HG02852 (cell line): ENCODE measurements around the gene ULBP1.
"Not testable (repeated sequence)": the region's sequence is repeated elsewhere in the genome, so short reads cannot be mapped to it uniquely, and the experiment has no call there.

Experiments
- ATAC-seq: cut with Tn5 transposase; IDR thresholded peaks from one replicate; pipeline ENCODE4 v1.9.1; 2021; ENCODE audit warnings: mild to moderate bottlenecking, moderate library complexity; ENCODE audit not compliant: unreplicated experiment

The ULBP1 gene, protein sequence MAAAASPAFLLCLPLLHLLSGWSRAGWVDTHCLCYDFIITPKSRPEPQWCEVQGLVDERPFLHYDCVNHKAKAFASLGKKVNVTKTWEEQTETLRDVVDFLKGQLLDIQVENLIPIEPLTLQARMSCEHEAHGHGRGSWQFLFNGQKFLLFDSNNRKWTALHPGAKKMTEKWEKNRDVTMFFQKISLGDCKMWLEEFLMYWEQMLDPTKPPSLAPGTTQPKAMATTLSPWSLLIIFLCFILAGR

DNA sequence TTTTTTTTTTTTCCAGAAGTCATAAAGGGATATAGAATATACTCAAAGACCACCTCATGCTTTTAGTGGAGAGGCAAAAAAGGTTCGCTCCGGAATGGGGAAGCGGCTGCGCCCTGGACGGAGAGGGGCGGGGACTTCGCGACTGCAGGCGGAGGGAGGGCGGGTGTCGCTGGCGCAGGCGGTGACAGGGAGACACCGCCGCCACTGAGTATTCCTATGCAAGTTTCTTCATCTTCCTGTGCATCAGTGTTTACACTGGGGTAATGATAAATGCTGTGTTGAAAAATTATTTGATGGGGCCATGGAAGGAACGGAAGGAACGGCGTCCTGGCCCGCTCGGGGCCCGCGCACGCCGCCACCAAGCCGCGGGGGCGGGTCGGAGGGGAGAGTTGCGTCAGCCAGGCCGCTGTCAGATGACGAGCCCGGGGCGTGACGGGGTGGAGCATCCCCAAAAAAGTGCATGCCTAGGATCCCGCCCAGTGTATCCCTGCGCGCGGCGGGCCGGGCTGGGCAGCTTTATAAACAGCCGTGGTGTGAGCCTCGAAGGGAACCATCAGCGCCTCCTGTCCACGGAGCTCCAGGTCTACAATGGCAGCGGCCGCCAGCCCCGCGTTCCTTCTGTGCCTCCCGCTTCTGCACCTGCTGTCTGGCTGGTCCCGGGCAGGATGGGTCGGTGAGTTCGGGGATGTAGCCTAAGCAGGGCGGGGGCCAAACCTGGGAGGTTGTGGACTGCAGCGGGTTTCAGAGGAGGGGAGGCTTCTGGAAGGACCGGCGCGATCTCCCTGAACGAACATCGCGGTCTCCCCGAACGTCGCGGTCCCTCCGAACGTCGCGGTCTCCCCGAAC, at the start of gene ULBP1:
Gene ULBP1 (plus strand): TSS at position 482 of the 846 bp plus-strand sequence. CDS start 107 bp downstream, at position 589.
- ATAC-seq = peak; percentile 64

DNA sequence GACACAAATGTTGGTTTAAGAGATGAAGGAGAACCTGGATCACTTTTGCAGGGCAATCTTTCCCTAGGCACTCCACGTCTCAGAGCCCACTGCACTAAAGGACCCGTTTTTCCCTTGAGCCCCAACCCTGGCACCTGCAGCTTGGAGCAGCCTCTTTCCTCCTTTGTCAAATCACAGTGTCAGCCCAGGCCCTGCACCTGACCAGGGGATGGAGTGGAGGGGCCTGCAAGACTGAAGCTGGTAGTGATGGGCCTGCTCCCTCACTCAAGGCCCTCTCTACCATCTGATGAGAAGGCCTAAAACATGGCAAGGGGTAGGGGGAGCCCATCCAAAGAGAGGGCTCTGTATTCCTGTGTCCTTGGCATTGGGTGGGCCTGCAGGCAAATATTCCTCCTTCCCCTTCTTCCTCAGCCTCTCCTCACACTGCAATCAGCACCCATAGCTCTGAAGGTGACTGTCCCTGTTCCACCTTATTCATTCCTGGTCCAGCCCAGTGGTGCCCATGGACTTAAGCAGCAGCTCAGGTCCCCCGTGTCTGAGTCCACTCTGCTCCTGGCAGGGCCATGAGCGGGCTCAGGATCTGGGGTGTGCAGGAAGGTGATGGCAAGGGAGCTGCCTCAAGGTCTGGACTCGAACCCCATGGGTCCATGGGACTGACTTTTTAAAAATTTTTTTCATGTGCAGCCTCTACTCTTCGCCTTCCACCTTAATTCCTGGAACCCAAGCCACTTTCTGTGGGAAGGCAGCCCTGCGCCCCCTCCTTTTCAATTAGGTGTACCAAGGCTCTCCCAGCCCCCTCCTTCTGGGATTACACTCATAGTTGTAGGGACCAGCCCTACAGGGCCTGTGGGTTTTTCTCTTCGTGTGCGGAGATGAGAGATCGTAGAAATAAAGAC, 47.5 kb upstream of the ULBP1 start:
- ATAC-seq = no peak

DNA sequence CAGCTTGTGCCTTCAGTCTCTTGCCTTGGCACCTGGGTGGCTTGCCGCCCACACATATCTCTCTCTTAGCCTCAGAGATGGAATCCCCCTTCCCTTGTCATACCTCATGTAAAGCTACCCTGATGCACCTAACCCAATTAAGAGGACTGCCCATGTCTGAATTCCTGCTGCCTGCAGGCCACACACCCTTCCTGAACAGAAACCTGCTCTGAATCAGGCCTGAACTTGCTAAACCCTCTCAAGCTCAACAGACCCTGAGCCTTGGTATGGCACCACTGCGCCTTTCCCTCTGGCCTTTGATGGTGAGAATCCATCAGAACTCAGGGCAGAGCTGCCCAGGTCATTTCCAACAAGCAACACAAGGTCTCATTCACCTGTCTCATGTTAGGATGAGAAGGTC, 46.1 kb upstream of the ULBP1 start:
- ATAC-seq = no peak

DNA sequence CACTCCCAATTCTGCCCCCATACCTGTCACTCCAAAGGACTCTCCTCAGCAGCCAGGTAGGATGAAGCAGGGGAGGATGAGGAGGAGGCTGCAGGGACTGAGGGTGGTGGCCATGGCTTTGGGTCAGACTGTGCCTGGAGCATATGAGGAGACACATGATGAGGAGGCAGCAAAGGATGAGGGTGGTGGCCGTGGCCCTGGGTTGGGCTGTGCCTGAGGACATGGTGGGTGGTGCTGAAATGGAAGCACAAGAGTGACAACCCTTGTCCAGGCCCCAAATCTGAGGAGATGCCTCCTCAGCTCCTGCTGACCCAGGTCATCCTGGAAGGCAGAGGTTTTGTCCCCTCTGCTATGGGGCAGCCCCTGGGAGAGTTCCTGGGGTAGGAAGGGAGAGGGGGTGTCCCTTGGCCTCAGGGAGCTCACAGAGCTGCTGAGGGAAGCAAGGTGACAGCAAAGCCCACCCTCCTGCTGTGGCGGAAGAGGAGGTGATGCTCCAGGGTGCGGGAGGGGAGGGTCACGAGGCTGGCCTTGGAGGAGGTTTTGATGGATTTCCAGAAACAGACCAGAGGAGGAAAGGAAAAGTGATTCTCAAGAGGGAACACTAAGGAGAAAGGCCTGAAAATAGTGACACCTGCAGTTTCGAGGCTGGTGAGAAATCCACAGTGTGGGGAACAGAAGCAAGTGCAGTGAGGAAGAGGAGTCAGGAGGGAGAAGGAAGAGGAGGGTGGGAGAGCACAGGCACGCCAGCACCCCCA, 45.4 kb upstream of the ULBP1 start:
- no peak for ATAC-seq

DNA sequence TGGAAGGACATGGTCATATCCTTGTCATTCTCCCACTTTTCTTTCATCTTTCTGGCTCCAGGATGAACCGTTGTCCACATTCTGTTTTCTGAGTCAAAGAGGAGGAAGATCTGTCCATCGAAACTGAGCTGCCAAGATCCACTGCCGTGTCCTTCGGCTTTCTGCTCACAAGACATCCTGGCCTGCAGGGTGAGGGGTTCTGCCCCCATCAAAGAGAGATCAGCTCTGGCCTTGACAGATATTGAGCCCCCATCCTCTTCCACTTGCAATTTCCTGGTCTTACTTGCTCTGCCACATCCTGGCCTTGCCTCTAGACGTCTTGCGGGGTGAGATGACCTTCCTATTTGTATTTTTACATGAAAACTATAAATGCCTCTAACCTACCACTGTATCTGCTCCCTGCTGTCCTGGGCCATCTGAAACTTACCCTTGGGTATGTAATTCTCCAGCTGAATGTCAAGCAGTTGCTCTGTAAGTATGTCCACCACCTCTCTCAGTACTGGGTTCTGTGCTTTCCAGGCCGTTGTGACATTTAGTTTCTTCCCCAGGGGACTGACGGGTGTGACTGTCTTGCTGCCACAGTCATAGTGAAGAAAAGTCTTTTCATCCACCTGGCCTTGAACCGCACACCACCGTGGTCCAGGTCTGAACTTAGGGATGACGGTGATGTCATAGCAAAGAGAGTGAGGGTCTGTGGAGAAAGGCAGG, 44.5 kb upstream of the ULBP1 start:
- ATAC-seq = not testable (repeated sequence)

DNA sequence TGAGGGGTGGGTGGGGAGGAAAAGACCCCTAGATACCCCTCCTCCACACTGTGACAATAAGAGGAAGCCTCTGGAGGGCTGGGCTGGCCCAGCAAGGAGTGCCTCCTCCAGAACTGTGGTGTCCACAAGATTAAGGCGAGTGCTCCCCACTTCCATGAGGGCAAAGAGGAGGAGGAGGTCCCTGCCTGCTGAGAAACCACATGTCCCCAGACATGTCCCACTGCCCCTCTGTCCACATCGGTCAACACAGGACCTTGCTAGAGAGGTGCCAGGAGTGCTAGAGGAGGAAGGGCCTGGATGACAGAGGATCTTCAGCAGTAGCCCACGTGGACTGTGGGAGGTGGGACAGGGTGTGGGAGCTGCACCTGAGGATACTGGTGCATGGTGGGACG, 43.9 kb upstream of the ULBP1 start:
- no peak for ATAC-seq

DNA sequence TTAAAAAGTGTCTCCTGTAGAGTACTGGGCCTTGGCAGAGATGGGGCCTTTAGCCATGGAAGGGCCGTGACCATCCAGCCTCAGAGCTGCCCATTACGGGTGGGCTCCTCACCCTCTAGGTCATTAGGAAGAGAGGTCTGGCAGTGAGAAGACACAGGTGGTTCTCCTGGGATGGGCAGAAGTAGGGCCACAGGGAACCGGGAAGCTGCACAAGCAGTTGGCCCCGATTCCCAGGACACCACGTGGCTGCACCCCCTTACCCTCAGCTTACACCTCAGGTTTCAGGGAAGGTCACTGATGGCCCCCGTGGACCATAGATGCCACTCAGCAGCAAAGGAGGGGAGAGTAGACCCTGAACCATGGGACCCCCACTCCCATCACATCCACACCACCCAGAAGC, 42.4 kb upstream of the ULBP1 start:
- no peak for ATAC-seq

DNA sequence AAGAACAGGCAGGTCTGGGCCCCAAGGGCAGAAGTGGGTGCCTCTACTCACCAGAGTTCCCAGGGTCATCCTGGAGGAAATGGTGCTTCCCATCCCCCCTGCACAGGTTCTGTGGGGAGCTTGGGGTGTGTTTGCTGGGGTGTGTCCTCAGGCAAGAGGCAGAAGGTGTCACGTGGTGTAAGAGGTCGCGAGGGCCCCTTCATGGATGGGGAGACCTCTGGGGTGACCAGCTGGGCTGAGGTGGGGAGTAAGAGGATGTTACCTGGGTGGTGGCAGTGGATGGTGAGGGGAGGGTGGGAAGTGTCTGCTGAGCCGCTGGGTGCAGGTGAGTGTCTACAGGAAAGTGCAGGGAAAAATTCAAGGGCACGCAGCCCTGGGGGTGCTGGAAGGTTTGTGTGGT, 41.7 kb upstream of the ULBP1 start:
- ATAC-seq = not testable (repeated sequence)

DNA sequence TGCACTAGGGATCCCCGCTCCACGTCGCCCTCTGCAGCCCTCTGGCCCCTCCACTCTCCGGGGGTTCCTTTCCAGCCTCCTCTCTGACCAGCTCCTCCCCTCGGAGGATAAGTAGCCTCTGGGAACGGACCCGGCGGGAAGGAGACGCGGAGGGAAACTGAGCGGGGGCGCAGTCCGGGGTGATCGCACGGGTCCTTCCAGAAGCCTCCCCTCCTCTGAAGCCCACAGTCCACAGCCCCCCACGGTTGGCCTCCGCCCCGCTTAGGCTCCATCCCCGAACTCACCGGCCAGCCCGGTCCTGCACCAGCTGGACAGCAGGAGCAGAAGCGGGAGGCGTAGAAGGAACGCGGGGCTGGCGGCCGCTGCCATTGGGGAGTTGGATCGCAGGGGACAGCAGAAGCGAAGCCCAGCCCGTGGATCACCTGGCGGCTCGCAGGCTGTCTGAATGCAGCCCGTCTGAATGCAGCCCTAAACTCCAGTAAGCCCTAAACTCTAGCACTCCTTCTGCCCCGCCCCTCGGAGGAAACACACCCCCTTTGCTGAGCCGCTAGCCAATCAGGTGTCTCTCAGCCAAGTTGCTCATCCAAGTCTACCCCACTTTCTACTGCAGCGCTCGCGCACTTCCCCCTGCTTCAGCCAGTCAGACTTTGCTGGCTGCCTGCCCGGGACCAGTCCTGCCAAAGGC, 41.0 kb upstream of the ULBP1 start, which contains the start of gene RAET1G:
Gene RAET1G (minus strand): TSS at position 480 of the 685 bp plus-strand sequence. CDS start 111 bp downstream, at position 369.
- peak; percentile 64 for ATAC-seq

DNA sequence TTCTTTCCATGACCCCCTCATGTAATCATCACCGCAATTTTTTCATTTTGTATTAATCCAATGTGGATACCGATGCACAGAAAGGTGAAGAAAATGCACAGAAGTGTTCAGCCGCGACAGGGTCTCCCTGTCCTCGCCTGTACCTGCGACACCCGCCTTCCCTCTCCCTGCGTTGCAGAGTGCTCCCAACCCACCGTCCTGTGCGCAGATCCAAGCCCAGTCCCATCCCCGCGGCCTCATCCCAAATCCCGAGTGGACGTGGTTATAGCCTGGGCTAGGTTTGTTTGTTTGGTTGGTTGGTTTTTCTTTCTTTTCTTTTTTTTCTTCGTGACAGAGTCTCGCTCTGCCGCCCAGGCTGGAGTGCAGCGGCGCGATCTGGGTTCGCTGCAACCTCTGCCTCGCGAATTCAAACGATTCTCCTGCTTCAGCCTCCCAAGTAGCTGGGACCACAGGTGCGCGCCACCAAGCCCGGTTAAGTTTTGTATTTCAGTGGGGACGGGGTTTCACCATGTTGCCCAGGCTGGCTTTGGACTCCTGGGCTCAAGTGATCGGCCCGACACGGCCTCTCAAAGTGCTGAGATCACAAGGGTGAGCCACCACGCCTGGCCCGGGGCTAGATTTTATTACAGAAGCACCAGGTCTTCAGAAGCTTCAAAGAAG, 40.3 kb upstream of the ULBP1 start:
- no peak for ATAC-seq

DNA sequence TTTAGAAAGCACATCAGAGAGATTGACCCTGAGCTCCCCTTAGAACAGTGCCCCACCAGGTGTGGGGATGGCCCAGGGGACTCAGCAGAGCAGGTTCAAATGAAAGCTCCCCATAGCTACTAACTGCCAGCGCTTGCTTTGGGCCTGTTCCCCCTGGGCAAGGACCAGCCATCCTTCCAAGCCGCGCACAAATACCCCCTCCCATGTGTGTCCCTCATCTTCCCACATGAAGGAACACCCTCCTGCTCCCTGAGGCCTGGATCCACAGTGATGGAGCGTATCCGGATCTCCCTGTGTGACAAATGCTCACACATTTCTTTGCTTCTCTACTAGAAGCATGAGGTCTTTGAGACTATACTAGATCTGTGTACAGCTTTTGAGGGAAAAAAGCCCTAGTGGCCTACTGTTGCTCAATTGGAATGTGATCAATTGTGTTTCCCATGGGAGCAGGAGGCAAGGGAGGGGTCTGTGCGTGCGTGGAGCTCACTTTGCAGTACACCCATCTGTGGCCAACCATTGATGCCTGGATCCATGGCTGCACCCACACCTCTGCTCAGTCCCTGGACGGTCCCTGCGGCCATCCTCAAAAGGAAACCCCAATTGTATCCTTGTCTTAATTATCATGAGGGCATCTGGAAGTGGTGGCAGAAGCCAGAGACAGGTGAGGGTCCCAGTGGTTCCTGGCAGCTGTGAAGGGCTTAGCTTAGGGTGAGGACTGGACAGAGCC, 39.4 kb upstream of the ULBP1 start:
- no peak for ATAC-seq

DNA sequence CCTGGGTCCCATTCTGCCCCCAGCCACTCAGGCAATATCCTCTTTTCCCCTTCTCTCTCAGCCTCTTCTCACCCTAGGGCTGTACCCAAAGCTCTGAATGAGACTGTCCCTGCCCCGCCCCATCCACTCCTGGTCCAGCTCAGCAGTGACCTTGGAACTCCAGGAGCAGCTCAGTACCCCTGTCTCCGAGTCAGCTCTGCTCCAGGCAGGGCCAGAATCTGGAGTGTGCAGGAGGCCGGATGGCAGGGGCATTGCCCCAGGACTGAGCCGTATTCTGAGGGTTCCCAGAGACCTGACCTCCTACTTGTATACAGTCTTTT, 38.9 kb upstream of the ULBP1 start:
- ATAC-seq = no peak

DNA sequence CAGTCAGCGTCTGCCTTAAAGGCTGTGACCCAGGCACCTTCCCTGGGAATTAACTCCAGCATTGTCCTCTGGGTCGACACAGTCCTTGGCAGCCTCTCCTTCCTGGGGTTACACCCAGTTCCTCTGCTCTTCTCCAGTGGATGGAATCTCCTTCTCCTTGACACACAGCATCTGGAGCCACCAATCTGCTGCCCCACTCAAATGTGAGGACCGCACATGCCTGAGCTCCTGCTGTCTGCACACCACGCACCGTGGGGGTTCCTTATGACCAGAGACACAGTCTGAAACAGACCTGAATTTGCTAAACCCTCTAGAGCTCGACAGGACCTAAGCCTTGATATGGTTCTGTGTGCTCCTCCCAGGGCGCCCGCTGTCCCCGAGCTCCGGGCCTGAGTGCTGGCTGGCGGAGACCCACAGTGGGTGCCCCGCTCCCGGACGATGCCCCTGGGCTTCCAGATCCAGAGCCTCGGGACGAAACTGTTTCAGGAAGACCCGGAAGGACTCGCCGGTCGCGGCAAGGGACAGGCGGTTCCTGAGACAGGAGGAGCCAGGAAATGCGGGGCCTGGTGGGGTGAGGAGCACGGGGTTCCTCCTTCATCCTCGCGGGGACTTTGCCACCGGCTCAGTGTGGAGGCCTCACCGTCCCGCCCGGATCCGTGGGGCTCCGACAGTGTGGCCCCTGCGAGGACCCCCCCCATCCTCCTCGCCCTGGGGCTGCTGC, 38.3 kb upstream of the ULBP1 start:
- no peak for ATAC-seq

DNA sequence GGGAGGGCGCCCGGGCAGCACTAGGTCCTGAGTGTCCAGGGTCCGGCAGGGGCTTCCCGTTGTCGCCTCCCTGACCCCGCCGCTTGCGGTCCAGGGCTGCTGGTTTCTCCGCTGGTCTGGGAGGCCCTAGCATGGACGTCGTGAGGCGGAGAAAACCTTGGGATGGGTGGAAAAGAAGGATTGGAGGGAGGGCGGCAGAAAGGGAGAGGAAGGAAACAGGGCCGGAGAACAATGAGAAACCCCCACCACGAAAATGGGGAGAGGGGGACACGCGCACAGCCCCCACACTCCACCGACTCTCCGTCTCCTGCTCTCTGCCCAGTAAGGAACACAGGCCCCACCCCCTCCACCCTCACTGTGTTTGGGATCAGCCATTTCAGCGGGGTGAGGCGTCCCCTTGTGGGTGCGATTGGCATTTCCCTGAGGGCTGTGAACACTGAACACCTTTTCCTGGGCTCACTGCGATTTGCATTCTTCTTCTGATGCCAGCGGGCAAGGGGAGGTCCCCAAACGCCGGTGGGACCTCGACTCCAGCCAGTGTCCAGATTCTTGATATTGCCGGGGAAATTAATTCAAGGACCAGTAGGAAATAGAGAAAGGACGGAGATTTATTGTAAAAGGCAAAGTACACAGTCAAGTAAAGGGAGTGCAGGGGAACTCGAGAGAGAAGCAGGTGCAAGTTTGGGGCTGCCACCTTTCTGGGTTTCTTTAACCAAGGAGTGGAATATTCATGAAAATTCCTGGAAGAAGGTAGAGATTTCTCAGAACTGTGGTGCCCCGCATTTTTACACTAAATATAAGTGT, 37.6 kb upstream of the ULBP1 start:
- no peak for ATAC-seq

DNA sequence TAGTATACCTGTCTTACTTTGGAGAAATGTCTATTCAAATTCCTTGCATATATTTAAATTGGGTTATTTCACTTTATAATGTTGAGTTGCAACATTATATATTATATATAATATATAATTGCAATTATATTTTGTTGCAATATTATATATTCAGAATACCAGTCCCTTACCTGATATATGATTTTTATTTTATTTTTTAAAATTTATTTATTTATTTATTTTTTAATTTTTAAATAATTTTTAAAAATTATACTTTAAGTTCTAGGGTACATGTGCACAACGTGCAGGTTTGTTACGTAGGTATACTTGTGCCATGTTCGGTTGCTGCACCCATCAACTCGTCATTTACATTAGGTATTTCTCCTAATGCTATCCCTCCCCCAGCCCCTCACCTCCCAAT, 36.7 kb upstream of the ULBP1 start:
- not testable (repeated sequence) for ATAC-seq

DNA sequence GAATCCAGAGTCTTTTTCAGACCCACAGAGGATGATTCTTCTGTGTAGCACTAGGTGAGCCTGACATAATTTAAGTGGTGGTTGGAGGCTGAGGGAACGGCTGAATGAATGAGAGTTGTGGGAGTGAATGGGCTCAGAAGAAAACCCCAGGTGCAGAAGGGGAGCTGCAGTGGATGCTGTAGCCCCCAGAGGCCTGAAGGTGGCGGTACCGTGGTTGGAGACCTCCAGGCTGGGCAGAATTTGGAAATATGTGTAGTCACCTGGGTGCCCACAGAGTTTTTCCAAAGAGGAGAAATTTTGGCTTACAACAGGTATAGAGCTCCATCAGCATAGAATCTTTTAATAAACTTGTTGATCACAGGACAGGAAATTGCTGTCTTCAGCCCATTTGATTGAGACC, 34.3 kb upstream of the ULBP1 start:
- no peak for ATAC-seq

DNA sequence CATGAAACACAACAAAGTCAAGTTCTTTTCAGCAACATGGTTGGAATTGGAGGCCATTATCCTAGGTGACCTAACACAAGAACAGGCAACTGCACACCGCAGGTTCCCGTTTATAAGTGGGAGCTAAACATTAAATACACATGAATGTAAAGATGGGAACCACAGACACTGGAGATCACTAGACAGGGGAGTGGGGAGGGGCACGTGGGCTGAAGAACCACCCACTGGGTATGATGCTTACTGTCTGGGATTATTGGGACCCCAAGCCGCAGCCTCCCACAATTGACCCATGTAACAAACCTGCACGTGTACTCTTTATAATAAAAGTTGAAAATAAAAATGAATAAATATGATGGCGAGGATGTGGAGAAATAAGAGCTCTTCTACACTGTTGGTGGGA, 32.2 kb upstream of the ULBP1 start:
- ATAC-seq = no peak
